HepG2 (cell line): Measurements from ENCODE around the gene CKM. TPM values are rescaled to one million over a fixed set of nuclear protein-coding genes. Genes with fewer than 3 reads are reported as not detected.

Experiments used
- ATAC-seq: fragments of 200-7000 bp; cut with Tn5 transposase; 3 replicates; pipeline ENCODE4 v1.9.1; 2020; ENCODE audit warnings: mild to moderate bottlenecking, moderate library complexity
- BruUV-seq: library from RNA; stranded (reverse); fragments of 400-500 nt; replicated peaks from 2 replicates; lab custom pipeline; 2021; lab: Mats Ljungman, UMichigan
- CTCF ChIA-PET: fragments of 300-600 bp; formaldehyde crosslinking; extraction: SDS; loops from one replicate; lab custom pipeline; 2021; ENCODE audit warnings: low total read pairs, inconsistent platforms, low intra/inter-chr PET ratio; lab: Yijun Ruan, JAX
- POLR2A ChIA-PET: fragments of 350-600 bp; sonication (Branson Sonifier 250); formaldehyde crosslinking; loops from one replicate; lab custom pipeline; 2020; ENCODE audit warnings: antibody characterized with exemption, inconsistent platforms; lab: Yijun Ruan, JAX
- DNase-seq: peaks from one replicate; pipeline ENCODE4 v3.0.0-alpha.2; 2015; ENCODE audit warnings: low spot score
- FAIRE-seq: peaks from 3 replicates; lab custom pipeline; 2011; peaks lifted over from hg19 to GRCh38; lab: Jason Lieb, UNC
- H2AFZ ChIP-seq: one replicate; pipeline ENCODE4 v1.6.1; 2011; ENCODE audit warnings: low read length, inconsistent platforms
- H3K27ac ChIP-seq: fragments of 300-600 bp; 3 replicates; pipeline ENCODE4 v1.8.0; 2011; ENCODE audit warnings: mixed run types, mild to moderate bottlenecking, mixed read lengths, low read length, inconsistent platforms; ENCODE audit not compliant: insufficient read depth; ENCODE audit errors: extremely low read length
- H3K27me3 ChIP-seq, 2 experiments: fragments of 200-600 bp in 1 of 2; 2 replicates in 1 of 2; 3 replicates in 1 of 2; pipeline versions ENCODE4 v1.6.0 to v1.8.0; 2011; ENCODE audit warnings: low read length in 2 of 2, mild to moderate bottlenecking in 2 of 2, moderate library complexity in 2 of 2, inconsistent platforms in 1 of 2; ENCODE audit not compliant: insufficient read depth in 2 of 2, control insufficient read depth in 1 of 2
- H3K36me3 ChIP-seq, 2 experiments: fragments of 200-600 bp in 1 of 2; replicated peaks in 1 of 2; 2 replicates in 1 of 2; 3 replicates in 1 of 2; pipeline versions ENCODE4 v1.5.1 to v1.8.0; 2011; ENCODE audit warnings: low read length in 2 of 2, inconsistent platforms in 1 of 2; ENCODE audit not compliant: insufficient read depth in 2 of 2, control insufficient read depth in 1 of 2
- H3K4me1 ChIP-seq: 2 replicates; pipeline ENCODE4 v1.5.1; 2012; ENCODE audit warnings: low read length, inconsistent platforms; ENCODE audit not compliant: insufficient read depth
- H3K4me2 ChIP-seq: 2 replicates; pipeline ENCODE4 v1.6.0; 2011; ENCODE audit warnings: low read depth, low read length, inconsistent platforms
- H3K4me3 ChIP-seq, 3 experiments: fragments of 200-600 bp in 1 of 3; sonication (generic), shearing (Covaris generic) in 1 of 3; replicated peaks in 1 of 3; 2 replicates each; pipeline ENCODE4 v1.5.1; 2011 to 2016; ENCODE audit warnings: low read length in 3 of 3, inconsistent platforms in 2 of 3, low read depth in 2 of 3, mild to moderate bottlenecking in 2 of 3, control low read depth in 1 of 3, mixed read lengths in 1 of 3; ENCODE audit not compliant: insufficient read depth in 1 of 3
- H3K79me2 ChIP-seq: one replicate; pipeline ENCODE4 v1.6.1; 2011; ENCODE audit warnings: low read length, inconsistent platforms; ENCODE audit not compliant: insufficient read depth
- H3K9ac ChIP-seq: 2 replicates; pipeline ENCODE4 v1.6.0; 2011; ENCODE audit warnings: mild to moderate bottlenecking, low read depth, low read length, inconsistent platforms; ENCODE audit not compliant: insufficient read depth
- H3K9me3 ChIP-seq: 2 replicates; pipeline ENCODE4 v1.5.1; 2012; ENCODE audit warnings: mild to moderate bottlenecking, low read length
- H4K20me1 ChIP-seq: 2 replicates; pipeline ENCODE4 v1.6.0; 2011; ENCODE audit warnings: inconsistent platforms, mild to moderate bottlenecking, low read length, moderate library complexity; ENCODE audit not compliant: insufficient read depth
- ARNT ChIP-seq: fragments of 450-650 bp; IDR thresholded peaks from 2 replicates; pipeline ENCODE4 v1.6.1; 2017
- CREB1 ChIP-seq, 2 experiments: fragments of 450-650 bp in 1 of 2; IDR thresholded peaks; 2 replicates each; pipeline ENCODE4 v1.6.1; 2016 to 2017; ENCODE audit warnings: control low read depth in 1 of 2, mild to moderate bottlenecking in 1 of 2, missing compliant biosample characterization in 1 of 2, missing genetic modification characterization in 1 of 2
- HNF4G ChIP-seq, 2 experiments: sonication (generic) in 1 of 2; formaldehyde crosslinking in 1 of 2; IDR thresholded peaks; 2 replicates each; pipeline versions ENCODE4 v1.4.0 to v1.6.1; 2011 to 2020; ENCODE audit warnings: borderline replicate concordance in 2 of 2, low read depth in 2 of 2, mild to moderate bottlenecking in 2 of 2, low read length in 1 of 2, missing genetic modification reagents in 1 of 2, moderate library complexity in 1 of 2
- KDM2A ChIP-seq: sonication (generic); formaldehyde crosslinking; IDR thresholded peaks from 2 replicates; pipeline ENCODE4 v1.4.0; 2020; ENCODE audit warnings: low read depth, missing genetic modification reagents, borderline replicate concordance
- MATR3 ChIP-seq: sonication (generic); formaldehyde crosslinking; IDR thresholded peaks from 2 replicates; pipeline ENCODE4 v1.4.0; 2020; ENCODE audit warnings: missing genetic modification reagents
- MYNN ChIP-seq: sonication (generic); formaldehyde crosslinking; IDR thresholded peaks from 2 replicates; pipeline ENCODE4 v1.4.0; 2020; ENCODE audit warnings: mild to moderate bottlenecking, low read depth, missing genetic modification reagents
- NR2F6 ChIP-seq, 2 experiments: IDR thresholded peaks; 2 replicates each; pipeline ENCODE4 v1.6.1; 2016; ENCODE audit warnings: antibody characterized with exemption in 1 of 2, mild to moderate bottlenecking in 1 of 2
- REXO4 ChIP-seq: sonication (generic); formaldehyde crosslinking; IDR thresholded peaks from 2 replicates; pipeline ENCODE4 v1.8.0; 2022; ENCODE audit warnings: missing genetic modification reagents, mild to moderate bottlenecking, borderline replicate concordance
- SAP130 ChIP-seq: IDR thresholded peaks from 2 replicates; pipeline ENCODE4 v1.6.1; 2016; ENCODE audit warnings: low read depth
- ZFP36 ChIP-seq: fragments of 150-350 bp; IDR thresholded peaks from 2 replicates; pipeline ENCODE4 v1.6.1; 2018; ENCODE audit warnings: borderline replicate concordance, low read length, low read depth; ENCODE audit not compliant: partially characterized antibody
- ZMYM4 ChIP-seq: sonication (generic); formaldehyde crosslinking; IDR thresholded peaks from 2 replicates; pipeline ENCODE4 v1.8.1; 2023; ENCODE audit warnings: mild to moderate bottlenecking, missing genetic modification reagents
- WGBS: methylation state at CpG from one replicate; pipeline ENCODE4 v1.1.6; 2017; ENCODE audit warnings: low lambda C conversion rate; 5-methylcytosine and 5-hydroxymethylcytosine counted together
- in situ Hi-C: cut with HindIII; loops from 2 replicates; pipeline ENCODE4 v1.10.0; 2017; ENCODE audit warnings: low pct_unique_long_range_greater_than_20kb; ENCODE audit not compliant: extremely low pct_ligation_motif_present
- intact Hi-C: fragments of 100-400 bp; cut with micrococcal nuclease; formaldehyde crosslinking; loops from one replicate; pipeline ENCODE4 v1.10.0; 2022; ENCODE audit not compliant: unreplicated experiment
- polyA plus RNA-seq, 8 experiments: library from polyadenylated mRNA; depleted of rRNA in 3 of 8; stranded (reverse) in 7 of 8; unstranded in 1 of 8; fragments of >200 nt; fragmentation: Illumina TruSeq in 4 of 8; extraction: Trizol in 4 of 8; gene quantifications; 2 replicates each; pipeline versions ENCODE4 v1.2.1 to v1.2.3, GENCODE V29; 2011 to 2016; ENCODE audit warnings: low read depth in 4 of 8, missing spikeins in 1 of 8, mixed read lengths in 1 of 8; ENCODE audit not compliant: insufficient read depth in 1 of 8
- total RNA-seq, 5 experiments: library from RNA; depleted of rRNA; stranded (reverse); fragments of >200 nt; fragmentation: Illumina TruSeq; extraction: Trizol; gene quantifications; 2 replicates each; pipeline ENCODE4 v1.2.3, GENCODE V29; 2016; ENCODE audit warnings: low read depth in 1 of 5
- TF ChIP-seq, protein P1 (sequence below): sonication (generic); formaldehyde crosslinking; IDR thresholded peaks from 2 replicates; pipeline ENCODE4 v1.5.1; 2020; ENCODE audit warnings: missing genetic modification reagents, mild to moderate bottlenecking, borderline replicate concordance

CKM gene
- total and polyA plus RNA-seq, 2 of the 13 experiments (the other 11 are each of a cell fraction or from before 2014, with no cell fraction given): 0.54 to 0.80 TPM

GRCh38 chr19:45349430-45349941 lies 26.8 kb upstream of the CKM start (continued):
- TF ChIP-seq ZMYM4: no peak

GRCh38 chr19:45349126-45349415 lies 26.4 kb upstream of the CKM start:
- no TSS peak for BruUV-seq
- intact Hi-C loops (no loop called here), in situ Hi-C loops (loop anchor here (10.0 kb wide), 1 partner anchor 144 kb away; no protein-coding TSS in a partner anchor)
- Histone ChIP-seq H3K9ac (no peak overlapping the region), H3K79me2 (no peaks in the 10 kb centered on the region), H3K9me3 (no peaks in the 10 kb centered on the region), H3K4me2 (no peak overlapping the region), H3K36me3 (peaks cover 13 to 33% of the 10 kb centered on the region in 2 experiments; a peak in 4 of 5 replicates), H2AFZ (no peak overlapping the region), H4K20me1 (no peaks in the 10 kb centered on the region), H3K4me3 (no peak overlapping the region), H3K27me3 (peaks cover 3 to 30% of the 10 kb centered on the region in 2 experiments), H3K27ac (no peak overlapping the region), H3K4me1 (peaks cover 7% of the 10 kb centered on the region; the same call in 1 of the 2 replicates)
- DNase-seq (no peak), FAIRE-seq (no peak), ATAC-seq (no peak)
- CTCF ChIA-PET: no interaction called here
- POLR2A ChIA-PET: no interaction called here
- WGBS: 76% methylated on average over 3 of the region's 3 CpGs
- TF ChIP-seq CREB1 (IDR thresholded peaks at IDR 0.05): peak; percentile 41
- TF ChIP-seq CREB1 (CRISPR knock-in tag; IDR thresholded peaks at IDR 0.05): no peak
- no peak for TF ChIP-seq ZFP36

GRCh38 chr19:45348367-45349125 lies 25.9 kb upstream of the CKM start:
- ChIA-PET POLR2A (no interaction called here), CTCF (no interaction called here)
- Histone ChIP-seq H3K9ac (no peak overlapping the region), H3K4me3 (no peak overlapping the region), H3K4me2 (no peak overlapping the region), H3K36me3 (peaks cover 10 to 27% of the 10 kb centered on the region in 2 experiments; a peak in 4 of 5 replicates), H3K27ac (no peak overlapping the region), H3K79me2 (no peaks in the 10 kb centered on the region), H3K27me3 (peaks cover 3 to 34% of the 10 kb centered on the region in 2 experiments), H2AFZ (no peak overlapping the region), H3K4me1 (peaks cover 7% of the 10 kb centered on the region; the same call in 1 of the 2 replicates), H3K9me3 (no peaks in the 10 kb centered on the region), H4K20me1 (no peaks in the 10 kb centered on the region)
- DNase-seq (no peak), FAIRE-seq (no peak), ATAC-seq (no peak; the same call in 2 of the 3 replicates)
- in situ Hi-C loops (loop anchor here (10.0 kb wide), 1 partner anchor 144 kb away; no protein-coding TSS in a partner anchor), intact Hi-C loops (no loop called here)
- no TSS peak for BruUV-seq
- 86% methylated on average over 14 of the region's 23 CpGs for WGBS
- no peak for TF ChIP-seq ARNT
- TF ChIP-seq SAP130 (CRISPR knock-in tag): no peak
- no peak for TF ChIP-seq HNF4G (IDR thresholded peaks at IDR 0.05; ENCODE audit: borderline replicate concordance, low read depth, low read length)
- TF ChIP-seq HNF4G (CRISPR knock-in tag; IDR thresholded peaks at IDR 0.05; ENCODE audit: borderline replicate concordance, low read depth): no peak
- no peak for TF ChIP-seq MATR3 (CRISPR knock-in tag)
- TF ChIP-seq, protein P1, sequence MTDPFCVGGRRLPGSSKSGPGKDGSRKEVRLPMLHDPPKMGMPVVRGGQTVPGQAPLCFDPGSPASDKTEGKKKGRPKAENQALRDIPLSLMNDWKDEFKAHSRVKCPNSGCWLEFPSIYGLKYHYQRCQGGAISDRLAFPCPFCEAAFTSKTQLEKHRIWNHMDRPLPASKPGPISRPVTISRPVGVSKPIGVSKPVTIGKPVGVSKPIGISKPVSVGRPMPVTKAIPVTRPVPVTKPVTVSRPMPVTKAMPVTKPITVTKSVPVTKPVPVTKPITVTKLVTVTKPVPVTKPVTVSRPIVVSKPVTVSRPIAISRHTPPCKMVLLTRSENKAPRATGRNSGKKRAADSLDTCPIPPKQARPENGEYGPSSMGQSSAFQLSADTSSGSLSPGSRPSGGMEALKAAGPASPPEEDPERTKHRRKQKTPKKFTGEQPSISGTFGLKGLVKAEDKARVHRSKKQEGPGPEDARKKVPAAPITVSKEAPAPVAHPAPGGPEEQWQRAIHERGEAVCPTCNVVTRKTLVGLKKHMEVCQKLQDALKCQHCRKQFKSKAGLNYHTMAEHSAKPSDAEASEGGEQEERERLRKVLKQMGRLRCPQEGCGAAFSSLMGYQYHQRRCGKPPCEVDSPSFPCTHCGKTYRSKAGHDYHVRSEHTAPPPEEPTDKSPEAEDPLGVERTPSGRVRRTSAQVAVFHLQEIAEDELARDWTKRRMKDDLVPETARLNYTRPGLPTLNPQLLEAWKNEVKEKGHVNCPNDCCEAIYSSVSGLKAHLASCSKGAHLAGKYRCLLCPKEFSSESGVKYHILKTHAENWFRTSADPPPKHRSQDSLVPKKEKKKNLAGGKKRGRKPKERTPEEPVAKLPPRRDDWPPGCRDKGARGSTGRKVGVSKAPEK (CRISPR knock-in tag): no peak
- TF ChIP-seq NR2F6 (IDR thresholded peaks at IDR 0.05): peak; percentile 51; the same call in 1 of the 2 replicates
- TF ChIP-seq NR2F6 (CRISPR knock-in tag; IDR thresholded peaks at IDR 0.05): no peak
- TF ChIP-seq KDM2A (CRISPR knock-in tag): peak; percentile 51; the same call in 1 of the 2 replicates
- no peak for TF ChIP-seq MYNN
- TF ChIP-seq REXO4 (CRISPR knock-in tag): no peak
